Vagina (tissue), 2 donors: ENCODE results near the gene UPF1.

ENCODE experiments used
- CTCF ChIP-seq, 3 experiments: fragments of 450-650 bp in 2 of 3; fragments of 200-600 bp in 1 of 3; sonication (generic) in 1 of 3; IDR thresholded peaks; one replicate each; pipeline ENCODE4 v1.5.1; 2017 to 2019; ENCODE audit warnings: antibody characterized with exemption in 3 of 3, mild to moderate bottlenecking in 2 of 3, moderate library complexity in 2 of 3
- POLR2A ChIP-seq, 2 donors: fragments of 450-650 bp; IDR thresholded peaks; one replicate each; pipeline ENCODE4 v1.6.1; 2017; ENCODE audit warnings: antibody characterized with exemption in 2 of 2, mild to moderate bottlenecking in 2 of 2, moderate library complexity in 2 of 2

GRCh38 chr19:18861917-18862316 is 30.2 kb downstream of the UPF1 start:
- TF ChIP-seq POLR2A (IDR thresholded peaks at IDR 0.05), result no peak
- no peak for TF ChIP-seq CTCF (IDR thresholded peaks at IDR 0.05)
